Gastroesophageal sphincter (tissue), 3 donors: ENCODE measurements around the gene DUSP12.
"Not testable (repeated sequence)": the region's sequence is repeated elsewhere in the genome, so short reads cannot be mapped to it uniquely, and the experiment has no call there.

Source experiments
- CTCF ChIP-seq, 4 experiments: fragments of 200-600 bp in 2 of 4; fragments of 450-650 bp in 2 of 4; sonication (generic) in 1 of 4; IDR thresholded peaks; one replicate each; pipeline ENCODE4 v1.5.1; 2017 to 2019; ENCODE audit warnings: antibody characterized with exemption in 4 of 4, mild to moderate bottlenecking in 2 of 4, moderate library complexity in 2 of 4
- EP300 ChIP-seq: sonication (generic); formaldehyde crosslinking; IDR thresholded peaks from one replicate; pipeline ENCODE4 v1.6.1; 2017; ENCODE audit warnings: antibody characterized with exemption, mild to moderate bottlenecking
- POLR2A ChIP-seq, 2 donors: fragments of 450-650 bp; IDR thresholded peaks; one replicate each; pipeline ENCODE4 v1.6.1; 2017; ENCODE audit warnings: antibody characterized with exemption in 2 of 2, mild to moderate bottlenecking in 2 of 2, moderate library complexity in 1 of 2

GRCh38 chr1:161769673-161770045 lies 20.1 kb downstream of the DUSP12 start:
- TF ChIP-seq CTCF (IDR thresholded peaks at IDR 0.05); EP300; POLR2A (IDR thresholded peaks at IDR 0.05): not testable (repeated sequence)
